Panc1 (cell line): Measurements from ENCODE around the gene ACSM2B. TPM values are rescaled to one million over a fixed set of nuclear protein-coding genes. Genes with fewer than 3 reads are reported as not detected.

Source experiments
- ATAC-seq: fragments of 200-7000 bp; cut with Tn5 transposase; 2 replicates; pipeline ENCODE4 v1.9.1; 2020; ENCODE audit warnings: mild to moderate bottlenecking, moderate library complexity
- BruUV-seq: library from RNA; stranded (reverse); fragments of 400-500 nt; replicated peaks from 2 replicates; lab custom pipeline; 2021; lab: Mats Ljungman, UMichigan
- CTCF ChIA-PET: fragments of 300-600 bp; sonication (Branson Sonifier 250); formaldehyde crosslinking; loops from one replicate; lab custom pipeline; 2022; ENCODE audit warnings: antibody characterized with exemption; lab: Charles Lee
- POLR2A ChIA-PET: fragments of 300-600 bp; sonication (Branson Sonifier 250); formaldehyde crosslinking; loops from one replicate; lab custom pipeline; 2022; ENCODE audit warnings: antibody characterized with exemption; lab: Charles Lee
- DNase-seq: peaks from one replicate; pipeline ENCODE4 v3.0.0-alpha.2; 2010; ENCODE audit warnings: low read depth, low spot score
- H3K27ac ChIP-seq: 2 replicates; pipeline ENCODE4 v1.5.1; 2011; ENCODE audit warnings: mild to moderate bottlenecking, low read length, inconsistent platforms
- H3K27me3 ChIP-seq: fragments of 200-500 bp; sonication (Bioruptor generic); 2 replicates; pipeline ENCODE4 v1.6.0; 2014; ENCODE audit warnings: low read length, inconsistent platforms; ENCODE audit not compliant: control insufficient read depth, insufficient read depth
- H3K36me3 ChIP-seq: fragments of 200-500 bp; sonication (Bioruptor generic); 2 replicates; pipeline ENCODE4 v1.5.1; 2014; ENCODE audit warnings: inconsistent platforms, mild to moderate bottlenecking, low read length, moderate library complexity; ENCODE audit not compliant: control insufficient read depth, insufficient read depth
- H3K4me1 ChIP-seq: 2 replicates; pipeline ENCODE4 v1.5.1; 2011; ENCODE audit warnings: inconsistent platforms, mild to moderate bottlenecking, low read length, moderate library complexity; ENCODE audit not compliant: control insufficient read depth, insufficient read depth
- H3K4me3 ChIP-seq, 2 experiments: 2 replicates each; pipeline ENCODE4 v1.5.1; 2011 to 2012; ENCODE audit warnings: low read depth in 2 of 2, low read length in 2 of 2, mild to moderate bottlenecking in 2 of 2, inconsistent platforms in 1 of 2, moderate library complexity in 1 of 2
- H3K9me3 ChIP-seq: fragments of 200-500 bp; sonication (Bioruptor generic); 2 replicates; pipeline ENCODE4 v1.5.1; 2014; ENCODE audit warnings: low read depth, mild to moderate bottlenecking, inconsistent platforms, low read length, moderate library complexity; ENCODE audit not compliant: control insufficient read depth, insufficient read depth
- CTCF ChIP-seq: fragments of 450-650 bp; IDR thresholded peaks from 2 replicates; pipeline ENCODE4 v1.5.1; 2017; ENCODE audit warnings: mild to moderate bottlenecking
- POLR2AphosphoS5 ChIP-seq: IDR thresholded peaks from 2 replicates; pipeline ENCODE4 v1.6.1; 2012; ENCODE audit warnings: mild to moderate bottlenecking, low read depth, low read length, moderate library complexity
- REST ChIP-seq, 2 experiments: IDR thresholded peaks; 2 replicates each; pipeline ENCODE4 v1.6.1; 2011 to 2012; ENCODE audit warnings: low read depth in 2 of 2, control low read depth in 1 of 2, low read length in 1 of 2, mild to moderate bottlenecking in 1 of 2, moderate library complexity in 1 of 2; ENCODE audit not compliant: insufficient read depth in 1 of 2
- SIN3A ChIP-seq: IDR thresholded peaks from 2 replicates; pipeline ENCODE4 v1.6.1; 2012; ENCODE audit warnings: low read depth, mild to moderate bottlenecking, low read length, moderate library complexity, borderline replicate concordance; ENCODE audit not compliant: insufficient read depth
- TCF7L2 ChIP-seq: IDR thresholded peaks from 2 replicates; pipeline ENCODE4 v1.6.1; 2011; ENCODE audit warnings: mild to moderate bottlenecking, low read depth, low read length, inconsistent platforms
- in situ Hi-C: cut with HindIII; loops from 2 replicates; pipeline ENCODE4 v1.10.0; 2016; ENCODE audit warnings: low sequenced_read_pairs, low pct_unique_long_range_greater_than_20kb
- intact Hi-C: fragments of 100-400 bp; cut with micrococcal nuclease; formaldehyde crosslinking; loops from one replicate; pipeline ENCODE4 v1.10.0; 2022; ENCODE audit not compliant: unreplicated experiment
- total RNA-seq: library from RNA; stranded (reverse); gene quantifications from one replicate; pipeline ENCODE4 v1.2.1, GENCODE V29; 2021; ENCODE audit not compliant: unreplicated experiment

The ACSM2B gene
- total RNA-seq, 1 experiment from 2014 or later: 0.10 TPM

- ChIA-PET CTCF (no interaction called here), POLR2A (no interaction called here)
- TF ChIP-seq SIN3A: no peak
- DNase-seq: no peak
- Histone ChIP-seq H3K4me3 (no peak overlapping the region), H3K27ac (no peak overlapping the region), H3K4me1 (no peaks in the 10 kb centered on the region), H3K36me3 (no peaks in the 10 kb centered on the region), H3K27me3 (peaks cover 24% of the 10 kb centered on the region), H3K9me3 (no peaks in the 10 kb centered on the region)
- no peak for ATAC-seq
- intact Hi-C loops (no loop called here), in situ Hi-C loops (no loop called here)
- no TSS peak for BruUV-seq
These were observed 37.5 kb upstream of the ACSM2B start for GRCh38 chr16:20613481-20614185.

GRCh38 chr16:20612551-20613480 is 36.6 kb upstream of the ACSM2B start:
- H3K27ac ChIP-seq: no peak overlapping the region
- intact Hi-C loops: no loop called here
- peaks cover 21% of the 10 kb centered on the region for H3K27me3 ChIP-seq
- H3K4me1 ChIP-seq: no peaks in the 10 kb centered on the region
- H3K4me3 ChIP-seq: no peak overlapping the region
- no TSS peak for BruUV-seq
- ChIA-PET CTCF (no interaction called here), POLR2A (no interaction called here)
- no peak for ATAC-seq
- DNase-seq: no peak
- H3K9me3 ChIP-seq: no peaks in the 10 kb centered on the region
- H3K36me3 ChIP-seq: no peaks in the 10 kb centered on the region
- TF ChIP-seq TCF7L2 (no peak), CTCF (no peak), REST (IDR thresholded peaks at IDR 0.05; ENCODE audit: insufficient read depth in 1 of 2, low read depth in 2 of 2, low read length in 1 of 2) (no peak), SIN3A (no peak), POLR2AphosphoS5 (no peak)
- in situ Hi-C loops: no loop called here
